Loucy (cell line): ENCODE results near the gene PLXNB3.
A peak's percentile ranks its signal among the peaks of the same experiment; 100 is the strongest.

Experiments
- CTCF ChIP-seq: fragments of 200-600 bp; sonication (generic); conservative IDR thresholded peaks from 2 replicates; pipeline ENCODE4 v1.5.1; 2014; ENCODE audit warnings: mild to moderate bottlenecking, antibody characterized with exemption, low read length
- EZH2phosphoT487 ChIP-seq: fragments of 200-600 bp; IDR thresholded peaks from 2 replicates; pipeline ENCODE4 v1.6.1; 2018; ENCODE audit warnings: antibody characterized with exemption, mild to moderate bottlenecking, moderate library complexity, borderline replicate concordance

GRCh38 chrX:153778684-153779101, 14.6 kb downstream of the PLXNB3 start:
- TF ChIP-seq CTCF = peak; percentile 25
- TF ChIP-seq EZH2phosphoT487 = no peak
